ENCODE data around the gene SLC46A3. TPM values are rescaled to one million over a fixed set of nuclear protein-coding genes. Genes with fewer than 3 reads are reported as not detected.
"Not testable (repeated sequence)": the region's sequence is repeated elsewhere in the genome, so short reads cannot be mapped to it uniquely, and the experiment has no call there.

The SLC46A3 gene
- total RNA-seq, 1 experiment from 2014 or later, result 0.84 TPM

- H2AFZ ChIP-seq (ENCODE audit: low read length), result no peak overlapping the region
- intact Hi-C loops (cut with micrococcal nuclease), result no loop called here
- H3K27ac ChIP-seq (ENCODE audit: low read length), result no peak overlapping the region
- POLR2A ChIA-PET (ENCODE audit: unreplicated experiment), result no interaction called here
- no peaks in the 10 kb centered on the region for H3K36me3 ChIP-seq (ENCODE audit: low read depth, low read length)
- no peak overlapping the region for H3K4me3 ChIP-seq (ENCODE audit: low read length)
- ATAC-seq (peak; percentile 50; the same call in 1 of the 2 replicates), DNase-seq (peak; percentile 37)
- no peaks in the 10 kb centered on the region for H3K9me2 ChIP-seq (replicated peaks; ENCODE audit: low read length)
- H3K4me2 ChIP-seq (ENCODE audit: low read length), result no peak overlapping the region
- TF ChIP-seq EZH2phosphoT487 (IDR thresholded peaks at IDR 0.05; ENCODE audit: borderline replicate concordance, low read length) (no peak), EZH2 (IDR thresholded peaks at IDR 0.05; ENCODE audit: low read length, unreplicated experiment) (no peak), CTCF (conservative IDR thresholded peaks at IDR 0.05; ENCODE audit: low read depth, low read length) (no peak)
- no peaks in the 10 kb centered on the region for H4K20me1 ChIP-seq (ENCODE audit: low read length)
- BruUV-seq (replicated peaks), result no TSS peak
- CTCF ChIA-PET, result no interaction called here
- H3F3A ChIP-seq (ENCODE audit: low read length, unreplicated experiment), result no peaks in the 10 kb centered on the region
- no peaks in the 10 kb centered on the region for H3K9me3 ChIP-seq (ENCODE audit: low read length)
- H3K9ac ChIP-seq (ENCODE audit: low read length), result no peak overlapping the region
- H3K4me1 ChIP-seq (ENCODE audit: insufficient read depth, low read length), result no peaks in the 10 kb centered on the region
- H3K79me2 ChIP-seq (ENCODE audit: low read length), result no peaks in the 10 kb centered on the region
- H3K27me3 ChIP-seq (ENCODE audit: low read length), result no peaks in the 10 kb centered on the region
These were observed 25.3 kb upstream of the SLC46A3 start for GRCh38 chr13:28744091-28744536.

- no peaks in the 10 kb centered on the region for H3K36me3 ChIP-seq (ENCODE audit: low read depth, low read length)
- H3K27ac ChIP-seq (ENCODE audit: low read length), result no peak overlapping the region
- no peaks in the 10 kb centered on the region for H3K4me1 ChIP-seq (ENCODE audit: insufficient read depth, low read length)
- ATAC-seq (no peak), DNase-seq (no peak)
- H3K4me3 ChIP-seq (ENCODE audit: low read length), result no peak overlapping the region
- no peaks in the 10 kb centered on the region for H3F3A ChIP-seq (ENCODE audit: low read length, unreplicated experiment)
- BruUV-seq (replicated peaks), result no TSS peak
- no peaks in the 10 kb centered on the region for H3K27me3 ChIP-seq (ENCODE audit: low read length)
- no peak overlapping the region for H3K9ac ChIP-seq (ENCODE audit: low read length)
- no peaks in the 10 kb centered on the region for H4K20me1 ChIP-seq (ENCODE audit: low read length)
- H3K9me2 ChIP-seq (replicated peaks; ENCODE audit: low read length), result no peaks in the 10 kb centered on the region
- no peak overlapping the region for H2AFZ ChIP-seq (ENCODE audit: low read length)
- CTCF ChIA-PET, result no interaction called here
- no peaks in the 10 kb centered on the region for H3K9me3 ChIP-seq (ENCODE audit: low read length)
- intact Hi-C loops (cut with micrococcal nuclease), result no loop called here
- H3K79me2 ChIP-seq (ENCODE audit: low read length), result no peaks in the 10 kb centered on the region
- H3K4me2 ChIP-seq (ENCODE audit: low read length), result no peak overlapping the region
- TF ChIP-seq EZH2phosphoT487 (IDR thresholded peaks at IDR 0.05; ENCODE audit: borderline replicate concordance, low read length), result no peak
- POLR2A ChIA-PET (ENCODE audit: unreplicated experiment), result no interaction called here
These were observed 24.8 kb upstream of the SLC46A3 start for GRCh38 chr13:28743499-28744083.

- Histone ChIP-seq H2AFZ (ENCODE audit: low read length) (no peak overlapping the region), H3K27me3 (ENCODE audit: low read length) (no peaks in the 10 kb centered on the region), H3K4me3 (ENCODE audit: low read length) (no peak overlapping the region), H3K79me2 (ENCODE audit: low read length) (no peaks in the 10 kb centered on the region), H3K9ac (ENCODE audit: low read length) (no peak overlapping the region), H3K4me1 (ENCODE audit: insufficient read depth, low read length) (no peaks in the 10 kb centered on the region), H3F3A (ENCODE audit: low read length, unreplicated experiment) (no peaks in the 10 kb centered on the region), H3K9me3 (ENCODE audit: low read length) (no peaks in the 10 kb centered on the region), H3K4me2 (ENCODE audit: low read length) (no peak overlapping the region), H4K20me1 (ENCODE audit: low read length) (no peaks in the 10 kb centered on the region), H3K9me2 (replicated peaks; ENCODE audit: low read length) (no peaks in the 10 kb centered on the region), H3K36me3 (ENCODE audit: low read depth, low read length) (no peaks in the 10 kb centered on the region), H3K27ac (ENCODE audit: low read length) (no peak overlapping the region)
- no TSS peak for BruUV-seq (replicated peaks)
- no peak for DNase-seq
- ATAC-seq, result no peak
- TF ChIP-seq EZH2phosphoT487 (IDR thresholded peaks at IDR 0.05; ENCODE audit: borderline replicate concordance, low read length), result no peak
- TF ChIP-seq EZH2 (IDR thresholded peaks at IDR 0.05; ENCODE audit: low read length, unreplicated experiment), result no peak
- TF ChIP-seq CTCF (conservative IDR thresholded peaks at IDR 0.05; ENCODE audit: low read depth, low read length), result no peak
- ChIA-PET POLR2A (ENCODE audit: unreplicated experiment) (no interaction called here), CTCF (no interaction called here)
- intact Hi-C loops (cut with micrococcal nuclease), result no loop called here
These were observed 24.2 kb upstream of the SLC46A3 start for GRCh38 chr13:28743020-28743419.

GRCh38 chr13:28742445-28742844 is 23.7 kb upstream of the SLC46A3 start:
- CTCF ChIA-PET; H3K36me3 ChIP-seq (ENCODE audit: low read depth, low read length); intact Hi-C loops (cut with micrococcal nuclease); H3K9me2 ChIP-seq (replicated peaks; ENCODE audit: low read length); H3K4me2 ChIP-seq (ENCODE audit: low read length); DNase-seq; H3K27ac ChIP-seq (ENCODE audit: low read length); H3K4me1 ChIP-seq (ENCODE audit: insufficient read depth, low read length); POLR2A ChIA-PET (ENCODE audit: unreplicated experiment); H4K20me1 ChIP-seq (ENCODE audit: low read length); H3K79me2 ChIP-seq (ENCODE audit: low read length); BruUV-seq (replicated peaks); H3K9me3 ChIP-seq (ENCODE audit: low read length); H3K9ac ChIP-seq (ENCODE audit: low read length); ATAC-seq; H3F3A ChIP-seq (ENCODE audit: low read length, unreplicated experiment); H2AFZ ChIP-seq (ENCODE audit: low read length); H3K27me3 ChIP-seq (ENCODE audit: low read length); H3K4me3 ChIP-seq (ENCODE audit: low read length): not testable (repeated sequence)

Data from PC-3 (cell line).